Peyer's patch (tissue), 4 donors: ENCODE measurements around the gene PLEKHG3.

Source experiments
- POLR2A ChIP-seq, 2 donors: fragments of 450-650 bp; IDR thresholded peaks; one replicate each; pipeline ENCODE4 v1.5.1; 2017; ENCODE audit warnings: antibody characterized with exemption in 2 of 2, mild to moderate bottlenecking in 2 of 2, moderate library complexity in 2 of 2
- TF ChIP-seq, protein P1 (sequence below), 6 experiments: fragments of 450-650 bp in 4 of 6; fragments of 200-600 bp in 2 of 6; sonication (generic) in 1 of 6; IDR thresholded peaks; one replicate each; pipeline ENCODE4 v1.5.1; 2017 to 2019; ENCODE audit warnings: antibody characterized with exemption in 6 of 6, mild to moderate bottlenecking in 3 of 6, moderate library complexity in 1 of 6

DNA sequence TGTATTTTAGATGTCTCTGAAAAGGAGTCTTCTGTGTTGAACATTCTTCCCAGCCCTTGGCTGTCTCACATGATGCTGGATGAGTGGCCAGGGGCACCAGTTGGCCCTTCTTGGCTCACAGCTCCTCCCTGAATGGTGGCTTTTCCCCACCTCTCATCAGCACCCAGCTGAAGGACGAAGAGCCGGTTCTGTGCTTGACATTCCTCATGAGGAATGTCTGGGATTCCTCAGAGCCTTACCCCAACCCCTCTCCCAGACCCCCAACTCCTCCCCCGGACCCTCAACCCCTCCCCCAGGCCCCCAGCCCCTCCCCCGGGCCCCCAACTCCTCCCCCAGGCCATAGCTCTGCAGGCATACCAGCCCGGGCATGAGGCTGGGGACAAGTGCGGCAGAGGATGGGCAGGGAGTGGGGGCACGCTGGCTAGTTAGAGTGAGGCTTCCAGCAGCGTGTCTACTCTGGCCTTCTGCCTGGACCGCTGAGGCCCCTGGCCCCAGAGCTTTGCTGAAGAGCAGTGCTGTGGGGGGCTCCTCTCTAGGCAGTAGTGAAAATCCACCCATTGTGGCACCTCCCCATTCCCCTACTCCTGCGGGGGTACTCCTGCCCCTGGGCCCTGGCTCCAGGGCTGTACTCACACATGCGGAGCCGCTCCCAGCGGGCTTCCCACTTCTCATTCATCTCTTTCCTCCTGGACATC lies 64.3 kb downstream of the PLEKHG3 start:
- TF ChIP-seq POLR2A (IDR thresholded peaks at IDR 0.05) = no peak
- TF ChIP-seq, protein P1, sequence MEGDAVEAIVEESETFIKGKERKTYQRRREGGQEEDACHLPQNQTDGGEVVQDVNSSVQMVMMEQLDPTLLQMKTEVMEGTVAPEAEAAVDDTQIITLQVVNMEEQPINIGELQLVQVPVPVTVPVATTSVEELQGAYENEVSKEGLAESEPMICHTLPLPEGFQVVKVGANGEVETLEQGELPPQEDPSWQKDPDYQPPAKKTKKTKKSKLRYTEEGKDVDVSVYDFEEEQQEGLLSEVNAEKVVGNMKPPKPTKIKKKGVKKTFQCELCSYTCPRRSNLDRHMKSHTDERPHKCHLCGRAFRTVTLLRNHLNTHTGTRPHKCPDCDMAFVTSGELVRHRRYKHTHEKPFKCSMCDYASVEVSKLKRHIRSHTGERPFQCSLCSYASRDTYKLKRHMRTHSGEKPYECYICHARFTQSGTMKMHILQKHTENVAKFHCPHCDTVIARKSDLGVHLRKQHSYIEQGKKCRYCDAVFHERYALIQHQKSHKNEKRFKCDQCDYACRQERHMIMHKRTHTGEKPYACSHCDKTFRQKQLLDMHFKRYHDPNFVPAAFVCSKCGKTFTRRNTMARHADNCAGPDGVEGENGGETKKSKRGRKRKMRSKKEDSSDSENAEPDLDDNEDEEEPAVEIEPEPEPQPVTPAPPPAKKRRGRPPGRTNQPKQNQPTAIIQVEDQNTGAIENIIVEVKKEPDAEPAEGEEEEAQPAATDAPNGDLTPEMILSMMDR (IDR thresholded peaks at IDR 0.05) = no peak
